Measurements from ENCODE around the gene DENND1A.
"Not testable (repeated sequence)": the region's sequence is repeated elsewhere in the genome, so short reads cannot be mapped to it uniquely, and the experiment has no call there.

The DENND1A gene

GRCh38 chr9:123929870-123930831 is at the start of gene DENND1A:
Gene DENND1A, minus strand, starts transcription at chr9:123930126. Its CDS starts 221 bp downstream, at chr9:123929905.
- peak; percentile 43 for DNase-seq (ENCODE audit: low read depth, low spot score)

- no peak for DNase-seq (ENCODE audit: low read depth, low spot score)
These were observed 49.1 kb upstream of the DENND1A start for GRCh38 chr9:123978981-123979380.

GRCh38 chr9:123976579-123976978 is 46.7 kb upstream of the DENND1A start:
- DNase-seq (ENCODE audit: low read depth, low spot score): not testable (repeated sequence)

GRCh38 chr9:123975871-123976270 is 45.9 kb upstream of the DENND1A start:
- no peak for DNase-seq (ENCODE audit: low read depth, low spot score)

GRCh38 chr9:123974471-123974870 is 44.5 kb upstream of the DENND1A start:
- DNase-seq (ENCODE audit: low read depth, low spot score): no peak

- no peak for DNase-seq (ENCODE audit: low read depth, low spot score)
These were observed 43.8 kb upstream of the DENND1A start for GRCh38 chr9:123973590-123974223.

GRCh38 chr9:123972618-123973017 is 42.7 kb upstream of the DENND1A start:
- no peak for DNase-seq (ENCODE audit: low read depth, low spot score)

- DNase-seq (ENCODE audit: low read depth, low spot score): no peak
These were observed 37.4 kb upstream of the DENND1A start for GRCh38 chr9:123967323-123967722.

GRCh38 chr9:123965801-123966686 is 36.1 kb upstream of the DENND1A start:
- no peak for DNase-seq (ENCODE audit: low read depth, low spot score)

- no peak for DNase-seq (ENCODE audit: low read depth, low spot score)
These were observed 34.8 kb upstream of the DENND1A start for GRCh38 chr9:123964761-123965160.

GRCh38 chr9:123960965-123961364 is 31.0 kb upstream of the DENND1A start:
- DNase-seq (ENCODE audit: low read depth, low spot score): no peak

GRCh38 chr9:123960366-123960765 is 30.4 kb upstream of the DENND1A start:
- no peak for DNase-seq (ENCODE audit: low read depth, low spot score)

GRCh38 chr9:123959787-123960186 is 29.9 kb upstream of the DENND1A start:
- DNase-seq (ENCODE audit: low read depth, low spot score): no peak

- DNase-seq (ENCODE audit: low read depth, low spot score): no peak
These were observed 27.8 kb upstream of the DENND1A start for GRCh38 chr9:123957731-123958130.

GRCh38 chr9:123957168-123957721 is 27.3 kb upstream of the DENND1A start:
- no peak for DNase-seq (ENCODE audit: low read depth, low spot score)

- DNase-seq (ENCODE audit: low read depth, low spot score): no peak
These were observed 25.7 kb upstream of the DENND1A start for GRCh38 chr9:123955637-123956036.

- DNase-seq (ENCODE audit: low read depth, low spot score): no peak
These were observed 24.8 kb upstream of the DENND1A start for GRCh38 chr9:123954518-123955280.

- no peak for DNase-seq (ENCODE audit: low read depth, low spot score)
These were observed 22.9 kb upstream of the DENND1A start for GRCh38 chr9:123952641-123953495.

- no peak for DNase-seq (ENCODE audit: low read depth, low spot score)
These were observed 18.4 kb upstream of the DENND1A start for GRCh38 chr9:123948286-123948685.

- DNase-seq (ENCODE audit: low read depth, low spot score): no peak
These were observed 17.4 kb upstream of the DENND1A start for GRCh38 chr9:123947326-123947725.
